Stimulated activated CD8-positive, alpha-beta memory T cell treated with anti-CD3 and anti-CD28 coated beads, Interleukin-12 subunit alpha, Interleukin-12 subunit beta, amount 100 ng/mL, for 1 hour (primary cell): ENCODE data around the gene GID8.
A peak's percentile ranks its signal among the peaks of the same experiment; 100 is the strongest.

Source experiments
- DNase-seq: peaks from one replicate; pipeline ENCODE4 v3.0.0-alpha.2; 2020; ENCODE audit warnings: low read depth

Gene GID8

GRCh38 chr20:62970307-62971210 lies 32.6 kb downstream of the GID8 start:
- DNase-seq = no peak

DNA sequence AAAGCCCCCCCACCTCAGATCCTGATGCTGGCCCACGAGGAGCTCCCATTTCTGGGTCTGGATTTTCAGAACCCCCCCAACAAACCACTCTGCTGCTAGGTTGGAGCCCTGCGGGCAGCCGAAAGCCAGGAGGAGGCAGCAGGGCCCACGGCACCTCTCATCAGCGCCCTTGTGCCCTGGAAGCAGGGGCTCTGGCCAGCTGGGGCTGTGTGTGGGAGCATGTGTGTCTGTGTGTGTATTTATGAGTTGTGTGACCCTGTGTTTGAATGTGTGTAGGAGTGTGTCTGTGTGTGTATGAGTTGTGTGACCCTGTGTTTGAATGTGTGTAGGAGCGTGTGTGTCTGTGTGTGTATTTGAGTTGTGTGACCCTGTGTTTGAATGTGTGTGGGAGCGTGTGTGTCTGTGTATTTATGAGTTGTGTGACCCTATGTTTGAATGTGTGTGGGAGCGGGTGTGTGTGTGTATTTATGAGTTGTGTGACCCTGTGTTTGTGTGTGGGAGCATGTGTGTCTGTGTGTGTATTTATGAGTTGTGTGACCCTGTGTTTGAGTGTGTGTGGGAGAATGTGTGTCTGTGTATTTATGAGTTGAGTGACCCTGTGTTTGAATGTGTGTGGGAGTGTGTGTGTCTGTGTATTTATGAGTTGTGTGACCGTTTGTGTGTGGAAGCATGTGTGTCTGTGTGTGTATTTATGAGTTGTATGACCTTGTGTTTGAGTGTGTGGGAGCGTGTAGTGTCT lies 33.4 kb downstream of the GID8 start:
- DNase-seq = no peak

DNA sequence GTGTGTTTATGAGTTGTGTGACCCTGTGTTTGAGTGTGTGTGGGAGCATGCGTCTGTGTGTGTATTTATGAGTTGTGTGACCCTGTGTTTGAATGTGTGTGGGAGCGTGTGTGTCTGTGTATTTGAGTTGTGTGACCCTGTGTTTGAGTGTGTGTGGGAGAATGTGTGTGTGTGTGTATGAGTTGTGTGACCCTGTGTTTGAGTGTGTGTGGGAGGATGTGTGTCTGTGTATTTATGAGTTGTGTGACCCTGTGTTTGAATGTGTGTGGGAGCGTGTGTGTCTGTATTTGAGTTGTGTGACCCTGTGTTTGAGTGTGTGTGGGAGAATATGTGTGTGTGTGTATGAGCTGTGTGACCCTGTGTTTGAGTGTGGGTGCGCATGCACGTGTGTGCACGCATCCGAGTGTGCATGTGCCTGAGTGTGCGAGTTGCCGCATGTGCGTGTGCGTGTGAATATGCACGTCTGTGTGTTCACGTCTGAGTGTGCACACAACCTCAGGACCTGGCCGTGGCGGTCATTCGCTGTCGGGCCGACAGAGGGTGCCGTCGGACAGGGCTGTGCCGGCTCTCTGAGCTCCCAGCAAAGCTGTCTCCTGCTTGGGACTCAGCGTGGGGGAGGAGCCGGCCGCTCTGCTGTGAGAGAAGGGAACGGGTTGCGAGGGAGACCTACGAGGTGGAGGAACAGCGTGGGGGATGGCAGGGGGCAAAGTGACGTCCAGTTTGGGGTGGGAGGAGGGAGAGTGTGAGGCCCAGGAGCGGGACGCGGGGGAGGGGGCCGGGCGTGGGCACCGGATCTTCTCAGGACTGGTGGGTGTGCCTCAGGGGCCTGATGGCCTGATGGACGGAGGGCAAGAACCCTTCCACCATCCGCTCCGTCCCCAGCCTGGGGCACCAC lies 34.2 kb downstream of the GID8 start:
- DNase-seq = peak; percentile 72

GRCh38 chr20:62972845-62973745 lies 35.1 kb downstream of the GID8 start:
- no peak for DNase-seq

DNA sequence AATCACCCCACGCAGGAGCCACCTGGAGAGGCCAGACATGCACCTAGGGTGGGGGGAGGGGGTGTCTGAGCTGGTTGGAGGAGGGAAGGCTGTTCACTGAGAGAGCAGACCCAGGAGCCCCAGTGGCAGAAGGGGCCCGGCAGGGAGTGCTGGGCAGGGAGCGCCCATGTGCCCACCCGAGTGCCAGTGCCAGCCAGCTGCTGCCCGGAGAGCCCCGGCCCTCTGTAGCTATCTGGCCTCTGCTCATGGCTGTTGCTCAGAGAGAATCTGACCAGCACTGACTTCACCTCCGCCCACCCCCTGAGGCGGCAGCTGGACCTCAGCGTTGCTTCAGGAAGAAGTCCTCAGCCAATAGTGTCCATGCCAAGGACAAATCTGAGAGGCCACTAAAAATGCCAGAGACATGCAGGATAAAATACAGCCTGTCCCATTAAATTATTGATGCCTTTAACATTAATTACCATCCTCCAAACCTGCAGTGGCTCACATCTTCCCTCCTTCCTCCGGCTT lies 37.4 kb downstream of the GID8 start:
- DNase-seq = no peak

GRCh38 chr20:62975812-62976508 lies 38.0 kb downstream of the GID8 start:
- DNase-seq = no peak

- DNase-seq = no peak
Measured at GRCh38 chr20:62976886-62977285, 38.9 kb downstream of the GID8 start.

GRCh38 chr20:62977613-62978560 lies 39.9 kb downstream of the GID8 start:
- peak; percentile 68 for DNase-seq

DNA sequence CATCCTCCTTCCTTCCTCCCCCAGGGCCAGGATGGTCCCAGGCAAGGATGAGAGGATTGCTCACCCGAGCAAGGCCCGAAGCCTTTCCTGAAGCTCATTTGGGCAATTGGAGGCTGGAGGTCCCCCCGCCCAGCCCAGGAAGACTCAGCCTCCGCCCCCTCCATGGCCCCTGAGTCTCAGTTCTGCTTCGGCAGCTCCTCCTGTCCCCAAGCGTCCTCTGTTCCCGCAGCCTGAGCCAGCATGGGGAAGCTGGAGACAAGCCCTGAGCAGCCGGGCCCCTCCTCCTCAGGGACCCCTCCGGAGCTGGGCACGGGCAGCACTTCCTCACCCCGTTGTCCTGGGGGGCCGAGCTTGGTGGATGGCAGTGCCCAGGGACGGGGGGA lies 40.6 kb downstream of the GID8 start:
- no peak for DNase-seq

DNA sequence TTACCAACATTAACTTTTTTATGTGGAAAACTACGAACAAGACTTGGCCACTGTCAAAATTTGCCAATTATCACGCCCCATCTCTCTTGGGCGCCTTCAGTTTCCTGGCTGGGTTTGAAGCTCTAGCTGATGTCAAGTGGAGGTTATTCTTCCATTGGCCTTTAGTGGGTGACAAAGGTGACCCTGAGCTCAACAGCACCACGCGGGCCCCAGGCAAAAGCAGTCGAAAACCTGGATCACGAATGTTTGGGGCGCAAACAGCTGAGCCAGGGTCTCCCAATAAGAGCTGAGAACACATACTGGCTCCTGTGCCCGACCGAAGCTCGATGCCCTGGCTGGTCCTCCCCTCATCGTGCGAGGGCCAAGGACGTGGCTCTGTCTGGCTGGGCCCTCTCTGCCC lies 41.4 kb downstream of the GID8 start:
- no peak for DNase-seq

DNA sequence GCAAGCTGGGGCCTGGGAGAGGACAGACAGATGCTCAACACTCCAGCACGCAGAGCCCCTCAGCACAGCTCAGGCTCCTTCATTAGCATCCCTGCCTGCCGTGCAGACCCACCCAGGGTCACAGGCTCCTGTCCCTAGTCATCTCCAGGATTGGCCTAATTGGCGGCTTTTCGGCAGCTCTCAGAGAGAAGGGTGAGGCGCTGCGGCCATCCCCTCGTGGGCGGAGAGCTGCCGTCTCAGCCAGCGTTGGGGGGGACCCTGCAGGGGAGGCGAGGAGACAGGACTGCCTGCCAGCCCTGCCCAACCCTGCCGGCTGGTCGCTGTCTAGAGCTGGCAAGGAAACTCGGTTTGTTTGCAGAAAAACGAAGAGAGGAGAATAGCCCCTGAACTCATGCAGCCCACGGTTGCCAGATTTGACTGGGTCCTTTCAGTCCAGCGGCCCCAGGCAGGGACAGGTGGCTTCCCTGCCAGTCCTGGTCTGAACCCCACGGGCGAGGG lies 42.0 kb downstream of the GID8 start:
- no peak for DNase-seq

DNA sequence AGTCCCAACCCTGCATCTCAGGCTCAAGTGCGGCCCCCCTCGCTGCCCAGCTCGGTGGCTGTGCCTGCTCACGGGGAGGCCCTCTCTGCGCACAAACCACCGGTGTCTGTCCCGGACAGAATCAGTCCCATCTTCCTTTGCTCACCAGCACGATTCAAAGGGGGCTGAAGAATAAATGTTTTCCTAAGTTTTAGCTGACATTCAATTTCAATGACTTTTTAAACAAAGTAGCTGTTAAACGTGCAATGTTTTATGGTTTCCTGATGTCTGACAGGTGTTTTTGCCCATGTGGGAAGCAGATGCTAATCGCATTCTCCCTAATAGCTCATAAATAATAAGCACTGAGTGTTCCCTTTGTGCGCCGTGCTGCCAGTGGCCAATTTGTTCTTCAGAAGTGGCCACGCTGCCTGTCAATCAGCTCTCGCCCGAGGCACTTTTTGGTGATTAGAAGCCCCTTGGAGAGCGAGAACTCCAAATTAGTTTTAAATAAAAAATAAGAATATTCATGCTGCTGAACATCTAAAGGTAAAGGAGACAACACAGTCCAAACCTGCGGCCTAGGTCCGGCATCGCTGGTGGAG lies 42.5 kb downstream of the GID8 start:
- no peak for DNase-seq

DNA sequence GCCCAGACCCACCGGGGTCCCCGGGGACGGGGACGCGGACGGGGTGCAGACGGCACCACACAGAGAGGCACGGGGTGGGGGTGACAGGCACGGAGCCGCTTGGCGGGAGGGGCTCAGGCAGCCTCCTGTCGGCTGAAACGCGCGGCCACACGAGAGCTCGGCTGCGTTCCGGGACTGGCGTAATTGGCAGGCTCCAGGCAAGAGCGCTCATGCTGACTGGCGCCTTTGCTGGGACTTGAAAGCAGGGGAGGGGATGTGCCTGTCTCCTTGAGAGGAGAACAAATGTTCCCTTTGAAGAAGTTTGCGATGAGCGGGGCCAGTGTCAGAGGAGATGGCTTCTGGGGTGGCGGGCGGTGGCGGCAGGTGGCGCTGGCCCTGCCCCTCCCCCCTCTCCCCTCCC lies 43.0 kb downstream of the GID8 start:
- DNase-seq = peak; percentile 18

DNA sequence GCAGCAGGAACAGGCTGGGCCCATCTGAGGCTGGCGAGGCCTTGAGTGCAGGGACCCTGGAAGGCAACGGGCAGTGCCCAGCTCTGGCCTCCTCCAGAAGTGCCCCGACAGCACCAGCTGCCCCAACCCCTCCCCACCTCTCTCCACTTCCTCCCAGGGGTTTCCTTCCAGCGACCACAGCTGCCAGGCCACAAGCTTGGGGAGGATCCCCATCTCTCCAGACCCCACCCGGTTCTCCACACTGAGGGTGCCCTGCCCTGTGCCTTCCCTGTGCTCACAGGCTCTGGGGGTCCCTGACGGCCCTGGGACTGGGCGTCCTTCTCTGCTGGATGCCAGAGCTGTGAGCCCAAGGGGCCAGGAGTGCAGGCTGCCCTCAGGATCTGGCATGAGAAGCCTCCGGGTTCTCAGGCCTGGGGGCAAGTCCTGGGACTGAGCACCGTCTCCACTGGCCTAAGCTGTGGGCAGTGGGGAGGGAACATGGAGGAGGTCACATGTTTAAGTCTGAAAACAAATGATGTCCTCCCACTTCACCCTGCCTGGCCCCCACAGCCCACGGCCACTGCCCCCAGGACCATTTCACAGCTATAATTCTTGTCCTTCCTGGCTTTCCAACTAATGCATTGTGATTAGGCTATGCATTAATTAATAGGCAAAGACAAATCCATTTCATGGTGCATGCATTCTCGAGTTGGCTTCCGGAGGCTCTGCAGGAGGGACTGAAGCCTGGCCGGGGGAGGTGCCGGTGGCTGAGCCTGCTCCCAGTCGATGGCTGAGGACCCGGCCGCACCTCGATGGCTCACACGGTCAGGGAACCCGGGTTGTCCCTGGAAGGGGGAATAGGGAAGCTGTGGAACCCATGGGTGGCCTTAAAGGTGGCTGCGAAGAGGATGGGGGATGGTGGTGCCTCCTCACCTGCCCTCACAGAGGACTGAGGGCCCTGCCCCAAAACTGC lies 44.5 kb downstream of the GID8 start:
- no peak for DNase-seq

DNA sequence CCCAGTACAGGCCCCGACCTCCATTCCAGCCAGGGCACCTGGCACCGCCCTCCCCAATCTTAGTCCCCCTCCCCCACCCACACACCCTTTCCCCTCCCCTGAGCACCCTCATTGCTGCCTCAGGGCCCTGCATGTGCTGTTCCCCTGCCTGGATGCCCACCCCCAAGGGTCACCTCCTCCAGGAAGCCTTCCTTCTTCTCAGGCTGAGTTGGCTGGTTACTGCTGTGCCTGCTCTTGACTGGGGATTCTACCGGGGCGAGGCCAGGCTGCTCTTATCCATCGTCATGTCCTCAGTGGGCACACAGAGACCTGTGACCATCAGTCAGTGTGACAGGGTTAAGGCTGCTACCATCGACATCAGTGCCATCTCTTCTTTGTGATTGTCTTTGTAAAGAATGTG lies 45.3 kb downstream of the GID8 start:
- no peak for DNase-seq

DNA sequence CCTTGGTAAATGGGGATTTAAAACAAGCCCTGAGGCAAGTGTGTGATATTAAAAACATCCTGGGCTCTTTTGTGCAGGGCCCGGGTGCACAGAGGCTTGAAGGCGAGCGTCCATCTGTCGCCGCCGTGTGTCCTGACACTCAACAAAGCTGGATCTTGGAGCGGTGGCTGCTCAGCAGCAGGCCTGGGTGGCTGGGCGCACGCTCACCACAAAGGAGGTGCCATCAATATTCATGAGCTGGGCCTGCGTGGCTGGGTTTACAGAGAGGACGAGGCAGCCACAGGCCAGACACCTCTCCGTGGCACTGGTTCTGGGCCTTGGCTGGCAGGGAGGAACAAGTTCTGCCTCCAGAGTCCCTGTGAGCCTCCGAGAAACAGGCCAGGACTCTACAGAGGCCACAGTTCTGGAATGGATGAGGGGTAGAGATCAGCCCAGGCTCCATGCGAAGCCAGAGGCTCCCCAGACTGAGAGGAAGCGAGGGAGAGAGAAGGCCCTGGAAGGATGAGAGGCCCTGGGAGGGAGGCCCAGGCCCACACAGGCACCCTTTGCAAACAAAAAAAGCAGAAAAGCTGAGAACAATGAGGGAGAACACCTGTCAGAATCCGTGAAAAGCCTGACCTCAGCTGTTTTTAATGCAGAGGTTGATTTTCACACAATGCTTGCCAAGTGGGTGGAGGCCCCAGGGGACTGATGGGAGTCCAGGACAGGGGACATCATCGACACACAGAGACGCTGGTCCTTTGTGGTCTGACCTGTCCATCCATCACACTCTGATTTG lies 46.9 kb downstream of the GID8 start:
- no peak for DNase-seq

DNA sequence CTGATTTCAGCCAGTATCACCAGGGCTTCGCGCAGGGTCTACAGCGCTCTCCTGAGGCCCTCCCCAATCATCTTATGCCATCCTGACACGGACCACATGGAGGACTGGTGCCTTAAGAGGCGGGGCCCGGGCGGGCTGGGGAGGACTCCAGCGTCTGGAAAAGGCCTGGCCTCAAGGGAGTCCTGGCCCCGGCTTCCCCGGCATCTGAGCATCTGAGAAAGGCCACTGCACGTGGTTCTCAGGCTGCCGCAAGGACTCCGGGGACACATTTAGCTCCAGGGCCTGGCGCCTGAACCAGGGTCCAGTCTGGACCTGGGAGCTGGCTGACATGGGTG lies 47.5 kb downstream of the GID8 start:
- DNase-seq = no peak
